Activated T-cell treated with anti-CD3 and anti-CD28 coated beads, Interleukin-2, amount 50 U/mL, for 4 hours (primary cell): ENCODE measurements around the gene PIWIL4. TPM values are rescaled to one million over a fixed set of nuclear protein-coding genes. Genes with fewer than 3 reads are reported as not detected.
"Not testable (repeated sequence)": the region's sequence is repeated elsewhere in the genome, so short reads cannot be mapped to it uniquely, and the experiment has no call there.

Experiments used
- ATAC-seq, 2 donors: fragments of 200-7000 bp; cut with Tn5 transposase; one replicate each; pipeline ENCODE4 v1.10.0; 2021
- DNase-seq: peaks from one replicate; pipeline ENCODE4 v3.0.0-alpha.2; 2020
- H3K27me3 Mint-ChIP-seq: one replicate; pipeline ENCODE4 v1.8.0; 2021; ENCODE audit warnings: low read depth, mixed read lengths
- H3K36me3 Mint-ChIP-seq: one replicate; pipeline ENCODE4 v1.8.0; 2022; ENCODE audit warnings: mixed read lengths; ENCODE audit not compliant: insufficient read depth
- H3K4me1 Mint-ChIP-seq: one replicate; pipeline ENCODE4 v1.8.0; 2021; ENCODE audit warnings: low read depth, mixed read lengths
- H3K4me3 Mint-ChIP-seq: one replicate; pipeline ENCODE4 v1.8.0; 2021; ENCODE audit warnings: mild to moderate bottlenecking, moderate library complexity, mixed read lengths
- H3K9me3 Mint-ChIP-seq: one replicate; pipeline ENCODE4 v1.8.0; 2021; ENCODE audit warnings: mixed read lengths
- total RNA-seq, 3 donors: library from RNA; stranded (reverse); gene quantifications; one replicate each; pipeline ENCODE4 v1.2.1, GENCODE V29; 2021

PIWIL4 gene
- total RNA-seq, 3 donors from 2014 or later, result 0.32 to 0.54 (median 0.33) TPM

DNA sequence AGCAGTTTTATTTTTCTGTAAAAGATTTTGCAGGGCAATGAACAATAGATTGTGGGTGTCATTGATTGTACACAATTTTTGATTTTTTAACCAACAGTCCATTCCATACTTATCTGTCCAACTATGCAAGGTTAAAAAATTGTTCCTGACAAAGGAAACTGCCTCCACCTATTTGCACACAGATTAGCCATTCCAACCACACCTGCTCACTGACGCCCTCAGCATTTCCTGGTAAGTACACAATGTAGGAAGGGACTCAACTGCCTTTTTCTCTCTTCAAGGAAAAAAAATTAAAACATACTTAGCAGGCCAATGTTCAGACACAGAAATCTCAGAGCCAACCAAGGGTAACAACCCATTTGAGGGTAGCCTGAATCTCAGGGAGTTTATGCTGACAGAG, 27.7 kb upstream of the PIWIL4 start:
- Mint-ChIP-seq H3K4me1 (peaks cover 11% of the 10 kb centered on the region), H3K36me3 (no peaks in the 10 kb centered on the region), H3K4me3 (no peak overlapping the region), H3K27me3 (peaks cover 8% of the 10 kb centered on the region), H3K9me3 (no peaks in the 10 kb centered on the region)
- DNase-seq (no peak), ATAC-seq (no peak)

DNA sequence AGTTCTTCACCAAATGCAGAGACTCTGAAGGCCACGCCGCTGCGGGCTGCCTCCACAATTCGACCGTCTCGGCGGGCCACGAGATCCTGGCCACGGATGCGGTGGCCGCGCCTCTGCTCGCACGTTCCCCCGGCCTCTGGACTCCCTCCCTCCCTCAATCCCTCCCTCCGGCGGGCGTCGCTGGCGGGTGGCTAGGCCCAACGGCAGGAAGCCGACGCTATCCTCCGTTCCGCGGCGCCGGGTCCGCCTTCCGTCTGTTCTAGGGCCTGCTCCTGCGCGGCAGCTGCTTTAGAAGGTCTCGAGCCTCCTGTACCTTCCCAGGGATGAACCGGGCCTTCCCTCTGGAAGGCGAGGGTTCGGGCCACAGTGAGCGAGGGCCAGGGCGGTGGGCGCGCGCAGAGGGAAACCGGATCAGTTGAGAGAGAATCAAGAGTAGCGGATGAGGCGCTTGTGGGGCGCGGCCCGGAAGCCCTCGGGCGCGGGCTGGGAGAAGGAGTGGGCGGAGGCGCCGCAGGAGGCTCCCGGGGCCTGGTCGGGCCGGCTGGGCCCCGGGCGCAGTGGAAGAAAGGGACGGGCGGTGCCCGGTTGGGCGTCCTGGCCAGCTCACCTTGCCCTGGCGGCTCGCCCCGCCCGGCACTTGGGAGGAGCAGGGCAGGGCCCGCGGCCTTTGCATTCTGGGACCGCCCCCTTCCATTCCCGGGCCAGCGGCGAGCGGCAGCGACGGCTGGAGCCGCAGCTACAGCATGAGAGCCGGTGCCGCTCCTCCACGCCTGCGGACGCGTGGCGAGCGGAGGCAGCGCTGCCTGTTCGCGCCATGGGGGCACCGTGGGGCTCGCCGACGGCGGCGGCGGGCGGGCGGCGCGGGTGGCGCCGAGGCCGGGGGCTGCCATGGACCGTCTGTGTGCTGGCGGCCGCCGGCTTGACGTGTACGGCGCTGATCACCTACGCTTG, 23.2 kb upstream of the PIWIL4 start, which contains the start of gene FUT4:
TSS of gene FUT4 (plus strand) at position 227 of the 951 bp plus-strand sequence. CDS start at position 440, 213 bp downstream.
- H3K4me1 Mint-ChIP-seq, result peaks cover 45% of the 10 kb centered on the region

DNA sequence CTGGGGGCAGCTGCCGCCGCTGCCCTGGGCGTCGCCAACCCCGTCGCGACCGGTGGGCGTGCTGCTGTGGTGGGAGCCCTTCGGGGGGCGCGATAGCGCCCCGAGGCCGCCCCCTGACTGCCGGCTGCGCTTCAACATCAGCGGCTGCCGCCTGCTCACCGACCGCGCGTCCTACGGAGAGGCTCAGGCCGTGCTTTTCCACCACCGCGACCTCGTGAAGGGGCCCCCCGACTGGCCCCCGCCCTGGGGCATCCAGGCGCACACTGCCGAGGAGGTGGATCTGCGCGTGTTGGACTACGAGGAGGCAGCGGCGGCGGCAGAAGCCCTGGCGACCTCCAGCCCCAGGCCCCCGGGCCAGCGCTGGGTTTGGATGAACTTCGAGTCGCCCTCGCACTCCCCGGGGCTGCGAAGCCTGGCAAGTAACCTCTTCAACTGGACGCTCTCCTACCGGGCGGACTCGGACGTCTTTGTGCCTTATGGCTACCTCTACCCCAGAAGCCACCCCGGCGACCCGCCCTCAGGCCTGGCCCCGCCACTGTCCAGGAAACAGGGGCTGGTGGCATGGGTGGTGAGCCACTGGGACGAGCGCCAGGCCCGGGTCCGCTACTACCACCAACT, 22.4 kb upstream of the PIWIL4 start:
- DNase-seq (no peak), ATAC-seq (peak in 1 of 2 donors; percentile 6)
- H3K4me1 Mint-ChIP-seq, result peaks cover 47% of the 10 kb centered on the region

More for the DNA sequence above, 23.2 kb upstream of the PIWIL4 start, which contains the start of gene FUT4:
- no peaks in the 10 kb centered on the region for H3K9me3 Mint-ChIP-seq
- DNase-seq (peak; percentile 55), ATAC-seq (peak; percentile 80 to 86)
- peak within 1 kb of the TSS; percentile 98 for H3K4me3 Mint-ChIP-seq
- H3K27me3 Mint-ChIP-seq, result no peaks in the 10 kb centered on the region
- no peaks in the 10 kb centered on the region for H3K36me3 Mint-ChIP-seq

DNA sequence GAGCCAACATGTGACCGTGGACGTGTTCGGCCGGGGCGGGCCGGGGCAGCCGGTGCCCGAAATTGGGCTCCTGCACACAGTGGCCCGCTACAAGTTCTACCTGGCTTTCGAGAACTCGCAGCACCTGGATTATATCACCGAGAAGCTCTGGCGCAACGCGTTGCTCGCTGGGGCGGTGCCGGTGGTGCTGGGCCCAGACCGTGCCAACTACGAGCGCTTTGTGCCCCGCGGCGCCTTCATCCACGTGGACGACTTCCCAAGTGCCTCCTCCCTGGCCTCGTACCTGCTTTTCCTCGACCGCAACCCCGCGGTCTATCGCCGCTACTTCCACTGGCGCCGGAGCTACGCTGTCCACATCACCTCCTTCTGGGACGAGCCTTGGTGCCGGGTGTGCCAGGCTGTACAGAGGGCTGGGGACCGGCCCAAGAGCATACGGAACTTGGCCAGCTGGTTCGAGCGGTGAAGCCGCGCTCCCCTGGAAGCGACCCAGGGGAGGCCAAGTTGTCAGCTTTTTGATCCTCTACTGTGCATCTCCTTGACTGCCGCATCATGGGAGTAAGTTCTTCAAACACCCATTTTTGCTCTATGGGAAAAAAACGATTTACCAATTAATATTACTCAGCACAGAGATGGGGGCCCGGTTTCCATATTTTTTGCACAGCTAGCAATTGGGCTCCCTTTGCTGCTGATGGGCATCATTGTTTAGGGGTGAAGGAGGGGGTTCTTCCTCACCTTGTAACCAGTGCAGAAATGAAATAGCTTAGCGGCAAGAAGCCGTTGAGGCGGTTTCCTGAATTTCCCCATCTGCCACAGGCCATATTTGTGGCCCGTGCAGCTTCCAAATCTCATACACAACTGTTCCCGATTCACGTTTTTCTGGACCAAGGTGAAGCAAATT, 21.7 kb upstream of the PIWIL4 start:
- DNase-seq, result no peak
- H3K9me3 Mint-ChIP-seq, result no peaks in the 10 kb centered on the region
- ATAC-seq, result no peak

More for the DNA sequence above, 22.4 kb upstream of the PIWIL4 start:
- H3K27me3 Mint-ChIP-seq, result no peaks in the 10 kb centered on the region
- H3K9me3 Mint-ChIP-seq, result no peaks in the 10 kb centered on the region
- H3K4me3 Mint-ChIP-seq, result peak overlapping the region; percentile 76
- H3K36me3 Mint-ChIP-seq, result peaks cover under 1% of the 10 kb centered on the region

DNA sequence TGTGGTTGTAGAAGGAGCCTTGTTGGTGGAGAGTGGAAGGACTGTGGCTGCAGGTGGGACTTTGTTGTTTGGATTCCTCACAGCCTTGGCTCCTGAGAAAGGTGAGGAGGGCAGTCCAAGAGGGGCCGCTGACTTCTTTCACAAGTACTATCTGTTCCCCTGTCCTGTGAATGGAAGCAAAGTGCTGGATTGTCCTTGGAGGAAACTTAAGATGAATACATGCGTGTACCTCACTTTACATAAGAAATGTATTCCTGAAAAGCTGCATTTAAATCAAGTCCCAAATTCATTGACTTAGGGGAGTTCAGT, 21.1 kb upstream of the PIWIL4 start:
- H3K36me3 Mint-ChIP-seq, result peaks cover 3% of the 10 kb centered on the region
- ATAC-seq (no peak), DNase-seq (no peak)
- peak overlapping the region; percentile 76 for H3K4me3 Mint-ChIP-seq
- peaks cover 53% of the 10 kb centered on the region for H3K4me1 Mint-ChIP-seq
- H3K9me3 Mint-ChIP-seq, result no peaks in the 10 kb centered on the region
- H3K27me3 Mint-ChIP-seq, result no peaks in the 10 kb centered on the region

More for the DNA sequence above, 21.7 kb upstream of the PIWIL4 start:
- H3K27me3 Mint-ChIP-seq, result no peaks in the 10 kb centered on the region
- peaks cover 53% of the 10 kb centered on the region for H3K4me1 Mint-ChIP-seq
- H3K36me3 Mint-ChIP-seq, result peaks cover 3% of the 10 kb centered on the region
- peak overlapping the region; percentile 76 for H3K4me3 Mint-ChIP-seq

DNA sequence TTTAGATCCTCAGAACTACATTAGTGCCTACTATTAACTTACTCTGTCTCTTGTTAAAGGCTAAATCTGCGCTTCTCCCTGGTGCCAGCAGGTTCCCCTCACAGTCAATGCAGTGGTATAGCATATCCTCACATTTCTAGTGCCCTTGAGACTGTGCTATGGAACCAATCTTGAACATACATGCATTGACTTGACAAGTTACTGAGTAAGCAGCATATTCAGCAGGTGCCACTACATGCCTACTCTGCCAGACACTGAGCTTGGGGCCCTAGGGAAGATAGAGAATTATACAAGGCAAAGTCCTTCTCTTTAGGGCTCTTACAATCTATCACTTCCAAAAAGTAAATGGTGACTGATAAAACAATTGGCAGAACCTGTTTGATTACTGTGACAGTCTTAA, 20.3 kb upstream of the PIWIL4 start:
- peaks cover 53% of the 10 kb centered on the region for H3K4me1 Mint-ChIP-seq
- H3K27me3 Mint-ChIP-seq, result no peaks in the 10 kb centered on the region
- ATAC-seq (no peak), DNase-seq (no peak)
- H3K4me3 Mint-ChIP-seq, result peak overlapping the region; percentile 62
- no peaks in the 10 kb centered on the region for H3K9me3 Mint-ChIP-seq
- H3K36me3 Mint-ChIP-seq, result peaks cover 3% of the 10 kb centered on the region

DNA sequence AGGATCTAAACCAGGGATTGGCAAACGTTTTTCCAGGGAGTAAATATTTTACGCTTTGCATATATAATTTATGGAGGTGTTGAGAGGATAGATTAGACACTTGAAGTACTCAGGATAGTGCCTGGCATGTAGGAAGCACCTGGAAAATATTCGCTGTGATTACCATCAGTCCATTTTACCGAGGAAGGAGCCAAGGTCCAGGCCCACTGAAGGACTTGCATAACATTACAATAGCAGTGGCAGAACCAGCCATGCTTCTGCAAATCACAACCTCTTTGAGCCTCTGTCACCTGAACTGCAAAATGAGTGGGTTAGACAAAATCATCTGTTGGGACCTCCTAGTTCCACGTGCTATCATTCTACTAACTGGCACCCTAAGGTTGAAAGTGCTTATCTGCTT, 18.0 kb upstream of the PIWIL4 start:
- Mint-ChIP-seq H3K4me1 (peaks cover 42% of the 10 kb centered on the region), H3K4me3 (no peak overlapping the region), H3K27me3 (no peaks in the 10 kb centered on the region), H3K9me3 (no peaks in the 10 kb centered on the region), H3K36me3 (peaks cover 3% of the 10 kb centered on the region)
- no peak for ATAC-seq
- DNase-seq, result no peak

DNA sequence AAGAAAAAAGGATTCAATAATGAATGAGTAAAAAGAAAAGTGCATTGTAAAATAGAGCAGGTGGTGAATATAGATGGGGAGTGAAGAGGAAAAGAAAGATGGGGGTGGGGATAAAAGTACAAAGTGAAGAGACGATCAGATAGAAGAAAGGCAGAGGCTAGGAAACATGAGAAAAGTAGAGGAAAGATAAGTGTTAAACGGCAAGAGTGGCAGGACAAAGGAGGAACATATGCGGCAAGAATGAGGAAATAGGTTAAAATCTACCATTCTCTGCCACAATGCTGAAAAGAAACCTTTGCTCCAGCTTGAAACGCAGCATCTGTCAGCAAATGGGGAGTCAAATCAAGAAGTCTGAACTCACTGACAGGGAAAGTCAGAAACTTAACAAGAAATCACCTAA, 16.7 kb upstream of the PIWIL4 start:
- DNase-seq, result no peak
- peaks cover 36% of the 10 kb centered on the region for H3K4me1 Mint-ChIP-seq
- no peaks in the 10 kb centered on the region for H3K9me3 Mint-ChIP-seq
- ATAC-seq, result no peak
- H3K36me3 Mint-ChIP-seq, result peaks cover 3% of the 10 kb centered on the region
- H3K27me3 Mint-ChIP-seq, result no peaks in the 10 kb centered on the region
- no peak overlapping the region for H3K4me3 Mint-ChIP-seq

DNA sequence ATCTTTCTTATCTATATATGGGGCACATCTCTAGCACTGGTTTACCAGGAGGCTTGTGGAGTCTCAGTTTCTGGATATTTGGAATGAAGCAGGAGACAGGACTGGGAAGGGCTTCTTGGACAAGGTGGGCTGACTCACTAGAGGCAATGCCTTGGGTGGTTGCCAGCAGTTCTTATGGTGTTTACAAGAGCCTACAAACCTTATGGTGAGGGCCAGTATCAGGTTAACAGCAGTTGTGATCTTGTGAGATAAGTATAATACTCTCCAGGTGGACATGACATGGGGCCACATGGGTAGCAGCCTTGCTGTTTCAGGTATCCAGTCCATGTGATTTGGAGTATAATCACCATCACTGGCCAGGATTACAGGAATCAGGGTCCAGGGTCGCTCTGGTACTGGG, 13.2 kb upstream of the PIWIL4 start:
- ATAC-seq (no peak), DNase-seq (no peak)
- no peaks in the 10 kb centered on the region for H3K27me3 Mint-ChIP-seq
- peaks cover 3% of the 10 kb centered on the region for H3K36me3 Mint-ChIP-seq
- H3K4me1 Mint-ChIP-seq, result peaks cover 9% of the 10 kb centered on the region
- H3K4me3 Mint-ChIP-seq, result no peak overlapping the region
- H3K9me3 Mint-ChIP-seq, result no peaks in the 10 kb centered on the region

DNA sequence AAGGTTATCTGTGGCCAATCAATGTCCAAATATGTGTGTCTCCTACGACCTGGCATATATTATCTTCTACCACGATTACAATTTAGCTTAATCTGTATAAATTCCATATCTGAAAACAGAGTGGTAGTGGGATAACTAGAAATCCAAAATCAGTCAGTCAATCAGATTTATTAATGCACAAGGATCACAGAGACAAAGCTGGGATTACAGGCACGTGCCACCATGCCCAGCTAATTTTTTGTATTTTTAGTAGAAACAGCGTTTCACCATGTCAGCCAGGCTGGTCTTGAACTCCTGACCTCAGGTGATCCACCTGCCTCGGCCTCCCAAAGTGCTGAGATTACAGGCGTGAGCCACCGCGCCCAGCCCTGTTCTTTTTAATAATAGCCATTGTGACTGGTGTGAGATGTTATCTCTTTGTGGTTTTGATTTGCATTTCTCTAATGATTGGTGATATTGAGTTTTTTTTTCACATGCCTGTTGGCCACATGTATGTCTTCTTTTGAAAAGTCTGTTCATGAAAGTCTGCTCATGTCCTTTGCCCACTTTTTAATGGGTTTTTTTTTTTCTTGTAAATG, 11.3 kb upstream of the PIWIL4 start:
- not testable (repeated sequence) for H3K4me1 Mint-ChIP-seq, ATAC-seq, H3K27me3 Mint-ChIP-seq, H3K9me3 Mint-ChIP-seq, H3K4me3 Mint-ChIP-seq, H3K36me3 Mint-ChIP-seq, DNase-seq

DNA sequence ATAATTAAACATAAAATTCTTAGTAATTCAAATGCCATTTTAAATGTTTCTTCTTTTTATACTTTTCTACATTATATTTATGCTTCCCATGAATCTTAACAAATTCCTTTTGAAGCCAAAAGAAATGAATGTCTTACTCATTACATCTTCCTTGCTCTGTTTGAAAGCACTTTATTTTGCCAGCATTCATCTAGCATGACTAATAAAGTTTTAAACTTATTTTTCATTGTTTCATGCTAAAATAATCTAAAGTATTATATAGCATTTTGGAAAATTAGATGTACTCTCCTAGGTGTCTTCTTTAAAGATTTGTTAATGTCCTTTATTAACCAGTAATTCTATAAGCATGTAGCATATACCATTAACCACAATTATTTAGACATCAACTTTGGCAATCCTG, 9.7 kb upstream of the PIWIL4 start:
- no peaks in the 10 kb centered on the region for H3K27me3 Mint-ChIP-seq
- H3K4me1 Mint-ChIP-seq, result no peaks in the 10 kb centered on the region
- ATAC-seq (no peak), DNase-seq (no peak)
- no peaks in the 10 kb centered on the region for H3K36me3 Mint-ChIP-seq
- no peaks in the 10 kb centered on the region for H3K9me3 Mint-ChIP-seq
- H3K4me3 Mint-ChIP-seq, result no peak overlapping the region

DNA sequence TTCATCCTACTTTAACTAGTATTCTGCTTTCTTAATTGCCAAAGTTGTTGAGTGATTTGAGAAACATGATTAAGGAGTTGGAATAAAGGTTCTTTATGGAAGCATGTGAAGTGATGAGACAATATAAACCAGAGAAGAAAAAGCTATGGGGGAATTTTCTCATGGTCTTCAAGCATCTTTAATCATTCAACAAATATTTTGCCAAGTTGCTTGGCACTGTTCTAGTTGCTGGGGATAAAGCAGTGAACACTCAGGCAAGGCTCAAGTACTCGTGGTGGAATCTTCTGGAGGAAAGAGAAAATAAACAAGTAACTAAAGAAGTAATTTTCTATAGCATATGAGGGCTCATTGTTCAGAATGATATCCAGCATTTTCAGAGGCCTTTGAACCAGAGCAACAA, 9.2 kb upstream of the PIWIL4 start:
- Mint-ChIP-seq H3K9me3 (no peaks in the 10 kb centered on the region), H3K4me3 (no peak overlapping the region), H3K27me3 (no peaks in the 10 kb centered on the region), H3K4me1 (no peaks in the 10 kb centered on the region), H3K36me3 (no peaks in the 10 kb centered on the region)
- no peak for ATAC-seq
- no peak for DNase-seq

DNA sequence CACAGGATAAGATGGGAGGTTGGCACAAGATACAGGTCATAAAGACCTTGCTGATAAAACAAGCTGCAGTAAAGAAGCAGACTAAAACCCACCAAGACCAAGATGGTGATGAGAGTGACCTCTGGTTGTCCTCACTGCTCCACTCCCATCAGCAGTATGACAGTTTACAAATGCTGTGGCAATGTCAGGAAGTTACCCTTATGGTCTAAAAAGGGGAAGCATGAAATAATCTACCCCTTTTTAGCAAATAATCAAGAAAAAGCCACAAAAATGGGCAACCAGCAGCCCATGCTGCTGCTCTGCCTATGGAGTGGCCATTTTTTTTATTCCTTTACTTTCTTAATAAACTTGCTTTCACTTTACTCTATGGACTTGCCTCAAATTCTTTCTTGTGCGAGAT, 8.7 kb upstream of the PIWIL4 start:
- no peak for DNase-seq
- no peaks in the 10 kb centered on the region for H3K36me3 Mint-ChIP-seq
- no peaks in the 10 kb centered on the region for H3K9me3 Mint-ChIP-seq
- no peaks in the 10 kb centered on the region for H3K4me1 Mint-ChIP-seq
- no peak for ATAC-seq
- H3K4me3 Mint-ChIP-seq, result no peak overlapping the region
- no peaks in the 10 kb centered on the region for H3K27me3 Mint-ChIP-seq

DNA sequence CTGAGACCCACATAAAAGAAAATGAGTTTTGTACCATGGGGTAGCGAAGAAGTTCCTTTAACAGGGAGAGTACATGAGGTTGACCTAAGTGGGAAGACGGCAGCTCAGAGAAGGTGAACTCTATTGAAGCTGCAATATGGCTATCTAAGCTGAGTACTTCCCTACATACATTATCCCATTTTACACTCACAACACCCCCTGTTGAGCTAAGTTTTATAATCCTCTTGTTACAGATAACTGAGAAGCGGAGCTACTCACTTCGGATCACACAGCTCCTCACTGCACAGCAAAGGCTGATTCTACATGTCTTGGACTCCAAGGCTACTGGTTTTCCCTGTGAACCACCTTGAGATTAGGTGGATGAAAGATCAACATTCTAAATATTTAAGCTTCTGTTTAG, 8.2 kb upstream of the PIWIL4 start:
- Mint-ChIP-seq H3K4me1 (no peaks in the 10 kb centered on the region), H3K36me3 (no peaks in the 10 kb centered on the region), H3K27me3 (no peaks in the 10 kb centered on the region), H3K4me3 (no peak overlapping the region), H3K9me3 (no peaks in the 10 kb centered on the region)
- ATAC-seq (no peak), DNase-seq (no peak)
